Measurements from ENCODE around the gene TPD52L1.
"Not testable (repeated sequence)": the region's sequence is repeated elsewhere in the genome, so short reads cannot be mapped to it uniquely, and the experiment has no call there.

TPD52L1 gene, protein sequence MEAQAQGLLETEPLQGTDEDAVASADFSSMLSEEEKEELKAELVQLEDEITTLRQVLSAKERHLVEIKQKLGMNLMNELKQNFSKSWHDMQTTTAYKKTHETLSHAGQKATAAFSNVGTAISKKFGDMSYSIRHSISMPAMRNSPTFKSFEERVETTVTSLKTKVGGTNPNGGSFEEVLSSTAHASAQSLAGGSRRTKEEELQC

DNA sequence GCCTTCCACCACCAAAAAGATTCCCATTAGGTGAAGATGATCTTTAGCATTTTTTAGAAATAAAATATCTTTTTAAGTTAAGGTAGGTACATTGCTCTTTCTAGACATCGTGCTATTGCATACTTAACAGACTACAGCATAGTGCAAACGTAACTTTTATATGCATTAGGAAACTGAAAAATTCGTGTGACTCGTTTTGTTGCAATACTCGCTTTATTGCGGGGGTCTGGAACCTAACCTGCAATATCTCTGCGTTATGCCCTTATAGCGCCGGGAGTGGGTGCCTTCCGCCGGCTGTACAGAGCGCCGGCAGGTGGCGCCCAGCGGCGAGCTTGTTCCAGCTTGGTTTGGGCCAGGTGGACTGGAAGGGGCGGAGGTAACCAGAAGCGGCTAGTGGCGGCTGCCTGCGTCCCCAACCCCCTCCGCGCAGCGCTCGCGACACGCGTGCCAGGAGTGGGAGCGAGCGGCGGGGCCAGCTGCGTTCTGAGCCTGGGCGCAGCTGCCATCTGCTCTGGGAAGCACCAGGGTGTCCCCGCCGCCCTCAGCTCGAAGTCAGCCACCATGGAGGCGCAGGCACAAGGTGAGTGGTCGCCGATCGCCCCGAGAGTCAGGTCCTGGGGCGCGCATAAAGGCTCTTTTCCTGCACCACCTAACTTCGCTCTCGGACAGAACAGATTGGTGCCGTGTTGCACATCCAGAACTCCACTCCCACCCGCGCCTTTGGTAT lies at the start of gene TPD52L1:
TPD52L1 (plus strand) TSS at position 383 of the 727 bp plus-strand sequence; CDS start at position 562, 179 bp downstream.
- peak; percentile 56 for DNase-seq

DNA sequence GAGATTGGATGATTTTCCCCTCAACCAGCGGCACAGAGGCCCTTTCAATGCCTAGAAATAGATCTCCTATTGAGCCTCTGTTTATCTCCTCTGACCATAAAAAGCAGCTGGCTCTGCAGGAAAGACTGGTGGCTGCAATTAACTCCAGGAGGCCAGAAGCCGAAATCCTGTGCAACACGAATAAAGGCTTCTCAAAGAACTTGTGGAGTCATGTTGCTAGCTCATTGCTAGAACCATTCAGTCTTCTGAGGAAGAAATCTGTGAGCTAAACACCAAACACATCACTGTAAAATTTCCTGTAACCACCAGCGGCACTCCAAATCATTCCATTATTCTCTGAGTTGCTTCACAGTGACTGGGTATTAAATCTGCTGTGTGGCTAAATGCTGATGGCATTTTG lies 49.1 kb upstream of the TPD52L1 start:
- no peak for DNase-seq

DNA sequence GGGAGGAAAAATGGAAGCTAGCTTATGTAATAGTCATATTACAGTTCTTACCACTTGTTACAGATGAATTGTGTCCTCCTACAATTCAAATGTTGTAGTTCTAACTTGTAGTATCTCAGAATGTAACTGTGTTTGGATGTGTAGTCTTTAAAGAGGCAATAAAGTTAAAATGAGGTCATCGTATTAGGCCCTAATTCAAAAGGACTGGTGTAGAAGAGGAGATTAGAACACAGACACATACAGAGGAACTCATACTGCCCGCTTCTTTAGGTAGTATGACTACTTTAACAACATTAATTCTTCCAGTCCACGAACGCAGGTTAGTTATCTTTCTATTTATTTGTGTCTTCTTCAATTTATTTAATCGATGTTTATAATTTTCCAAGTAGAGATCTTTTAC lies 46.5 kb upstream of the TPD52L1 start:
- DNase-seq = no peak

DNA sequence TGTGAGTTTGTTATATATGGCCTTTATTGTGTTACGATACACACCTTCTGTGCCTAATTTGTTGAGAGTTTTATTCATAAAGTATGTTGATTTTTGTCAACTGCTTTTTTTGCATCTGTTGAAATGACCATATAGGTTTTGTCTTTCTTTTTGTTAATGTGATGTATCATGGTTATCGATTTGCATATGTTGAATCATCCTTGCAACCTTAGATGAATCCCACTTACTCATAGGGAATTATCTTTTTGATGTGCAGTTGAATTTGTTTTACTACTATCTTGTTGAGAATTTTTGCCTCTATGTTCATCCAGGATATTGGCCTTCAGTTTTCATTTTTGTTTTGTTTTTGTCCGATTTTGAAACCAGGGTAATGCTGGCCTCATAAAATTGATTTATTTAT lies 45.7 kb upstream of the TPD52L1 start:
- DNase-seq = no peak

DNA sequence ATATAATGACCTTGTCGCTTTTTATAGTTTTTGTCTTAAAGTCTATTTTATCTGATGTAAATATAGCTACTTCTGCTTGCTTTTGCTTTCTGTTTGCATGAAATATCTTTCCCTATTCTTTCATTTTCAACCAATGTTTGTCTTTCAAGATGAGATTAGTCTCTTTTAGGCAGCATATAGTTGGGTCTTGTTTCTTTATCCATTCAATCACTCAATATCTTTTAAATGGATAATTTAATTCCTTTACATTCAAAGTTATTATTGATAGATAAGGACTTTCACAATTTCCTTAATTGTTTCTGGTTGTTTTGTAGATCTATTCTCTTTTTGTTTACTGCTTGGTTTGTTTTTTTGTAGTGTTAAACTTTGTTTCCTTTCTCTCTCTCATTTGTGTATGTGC lies 43.5 kb upstream of the TPD52L1 start:
- no peak for DNase-seq

DNA sequence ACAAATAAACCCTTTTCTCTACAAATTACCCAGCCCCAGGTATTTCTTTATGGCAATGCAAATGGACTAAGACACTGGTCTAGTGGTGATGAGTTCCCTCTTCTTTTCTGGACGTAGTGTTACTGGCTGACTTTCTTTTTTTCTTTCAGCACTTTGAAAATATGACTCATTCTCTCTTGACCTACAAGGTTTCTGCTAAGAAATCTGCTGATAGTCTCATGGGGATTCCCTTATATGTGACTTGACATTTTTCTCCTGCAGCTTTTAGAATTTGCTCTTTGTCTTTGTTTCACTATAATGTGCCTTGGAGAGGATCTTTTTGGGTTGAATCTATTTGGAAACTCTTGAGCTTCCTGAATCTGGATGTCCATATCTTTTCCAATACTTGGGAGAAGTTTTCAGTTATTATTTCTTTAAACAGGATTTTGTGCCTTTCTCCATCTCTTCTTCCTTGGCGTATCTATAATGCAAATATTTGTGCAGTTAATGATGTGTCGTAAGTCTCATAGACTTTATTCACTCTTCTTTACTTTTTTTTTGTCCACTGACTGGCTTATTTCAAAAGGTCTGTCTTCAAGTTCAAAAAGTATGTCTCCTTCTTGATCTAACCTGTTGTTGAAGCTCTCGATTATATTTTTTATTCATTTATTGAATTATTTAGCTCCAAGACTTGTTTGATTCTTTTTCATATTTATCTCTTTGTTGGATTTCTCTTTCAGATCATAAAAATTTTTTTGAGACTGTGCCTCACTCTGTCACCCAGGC lies 42.2 kb upstream of the TPD52L1 start:
- DNase-seq = no peak

DNA sequence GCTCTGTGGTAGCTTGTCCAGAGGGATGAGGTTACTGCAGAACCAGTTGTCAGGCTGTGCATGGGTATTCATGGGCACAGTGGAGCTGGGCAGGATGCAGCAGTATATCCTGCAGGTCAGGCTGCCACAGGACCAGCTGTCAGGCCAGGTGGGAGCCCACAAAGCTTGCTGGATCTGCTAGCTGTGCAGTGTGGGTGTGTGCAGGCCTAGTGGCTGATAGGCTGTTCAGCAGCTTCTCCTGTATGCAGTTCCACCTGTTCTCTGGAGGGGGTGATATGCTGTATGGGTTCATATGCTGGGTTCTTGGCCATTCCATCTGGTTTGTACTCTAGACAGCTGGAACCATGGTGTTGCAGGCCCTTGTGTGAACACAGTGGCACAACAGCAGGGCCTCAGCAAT lies 40.6 kb upstream of the TPD52L1 start:
- no peak for DNase-seq

DNA sequence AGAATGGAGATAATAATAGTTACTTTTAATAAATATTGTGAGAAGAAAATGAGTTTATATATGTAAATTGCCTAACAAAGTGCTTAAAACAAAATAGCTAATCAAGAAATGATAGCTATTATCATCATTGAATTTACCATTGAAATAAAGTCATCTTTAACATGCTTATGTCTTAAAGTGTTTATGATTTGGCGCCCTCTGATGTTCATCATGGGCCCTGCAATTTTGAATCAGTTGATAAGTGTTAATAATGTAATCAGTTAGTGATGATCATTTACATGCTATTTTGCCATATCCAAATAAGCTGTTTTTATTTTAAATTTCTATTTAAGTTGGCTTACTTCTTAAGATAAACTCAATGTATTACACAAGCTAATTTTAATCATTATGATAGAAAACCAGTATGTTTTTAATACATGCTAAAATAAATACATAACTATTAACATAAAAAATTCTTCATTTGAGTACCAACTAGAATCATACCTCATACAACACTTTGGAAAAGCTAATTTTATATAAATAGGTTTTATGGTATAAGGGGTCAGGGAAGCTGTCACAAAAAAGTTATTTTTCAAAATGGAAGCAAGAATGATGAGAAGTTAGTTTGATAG lies 39.2 kb upstream of the TPD52L1 start:
- DNase-seq = peak; percentile 21

DNA sequence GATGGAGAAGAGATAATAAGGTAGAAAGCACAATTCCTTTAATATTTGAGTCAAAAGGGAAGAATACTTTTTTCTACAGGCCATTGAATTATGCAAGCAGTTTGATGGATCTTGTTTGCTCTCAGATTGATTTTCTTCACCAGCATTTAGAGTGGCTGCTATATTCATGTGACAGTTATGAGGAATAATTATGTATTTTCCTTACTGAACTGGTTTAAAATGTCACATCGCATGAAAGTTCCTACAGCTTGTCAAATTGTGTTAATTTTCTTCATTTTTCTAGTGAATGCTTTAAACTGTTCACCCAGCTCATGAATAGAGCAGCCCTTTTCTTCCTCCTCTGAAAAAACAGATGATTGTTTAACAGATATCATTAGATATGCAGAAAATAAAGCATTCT lies 37.4 kb upstream of the TPD52L1 start:
- no peak for DNase-seq

DNA sequence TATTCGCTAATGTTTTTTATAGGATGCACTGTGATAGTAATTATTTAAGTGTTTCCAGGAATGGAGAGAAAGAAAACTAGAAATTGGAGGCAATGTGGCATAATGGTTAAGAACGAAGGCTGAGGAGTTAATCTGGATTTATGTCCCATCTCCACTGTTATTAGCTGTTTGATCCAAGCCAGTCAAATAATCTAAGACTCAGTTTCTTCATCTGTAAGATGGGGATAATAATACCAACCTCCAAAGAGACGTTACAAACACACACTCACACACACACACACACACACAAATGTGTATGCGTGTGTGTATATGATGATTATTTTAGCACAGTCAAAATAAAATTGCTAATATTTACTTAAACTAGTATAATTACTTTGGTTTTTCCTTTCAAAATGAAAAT lies 36.9 kb upstream of the TPD52L1 start:
- no peak for DNase-seq

DNA sequence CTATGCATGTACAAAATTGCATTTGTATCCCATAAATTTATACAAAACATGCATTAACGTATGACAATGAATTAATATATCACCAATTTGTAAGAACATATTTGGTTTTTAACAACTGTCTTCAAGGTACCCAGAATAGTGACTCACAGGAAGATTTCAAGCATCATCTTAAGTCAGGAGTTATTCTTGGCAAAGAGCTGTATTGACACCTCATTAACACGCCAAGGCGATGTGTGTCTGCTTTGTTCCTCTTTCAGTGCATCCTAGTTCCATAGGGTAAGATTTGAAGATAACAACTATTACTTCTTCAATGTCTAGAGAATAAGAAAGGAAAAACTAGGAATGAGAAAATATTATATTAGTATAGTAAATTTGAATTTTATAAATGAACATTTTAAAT lies 35.8 kb upstream of the TPD52L1 start:
- no peak for DNase-seq

DNA sequence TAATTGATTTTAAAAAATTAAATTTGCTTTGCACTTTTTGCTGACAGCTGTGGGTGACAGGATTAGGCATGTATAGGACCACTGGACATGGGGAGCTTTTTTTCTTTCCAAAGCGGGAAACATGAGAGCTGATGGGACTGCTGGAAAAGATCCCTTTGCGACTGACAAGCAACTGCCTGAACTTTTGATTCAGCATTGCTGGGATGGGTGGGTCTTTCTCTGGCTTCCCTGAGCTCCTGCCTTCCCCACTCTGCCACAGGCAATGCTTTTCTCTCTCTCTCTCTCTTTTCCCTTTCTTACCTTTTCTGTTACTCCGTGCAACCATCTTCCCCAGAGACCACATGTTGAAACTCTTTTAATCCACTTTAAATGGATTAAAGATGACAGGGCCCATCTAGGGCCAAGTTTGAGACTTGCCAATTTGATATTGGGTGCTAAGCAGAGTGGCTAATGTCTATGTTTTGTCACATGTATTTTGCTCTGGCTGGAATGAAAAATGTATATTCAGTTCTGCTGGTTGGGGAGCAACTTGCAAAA lies 33.5 kb upstream of the TPD52L1 start:
- no peak for DNase-seq

DNA sequence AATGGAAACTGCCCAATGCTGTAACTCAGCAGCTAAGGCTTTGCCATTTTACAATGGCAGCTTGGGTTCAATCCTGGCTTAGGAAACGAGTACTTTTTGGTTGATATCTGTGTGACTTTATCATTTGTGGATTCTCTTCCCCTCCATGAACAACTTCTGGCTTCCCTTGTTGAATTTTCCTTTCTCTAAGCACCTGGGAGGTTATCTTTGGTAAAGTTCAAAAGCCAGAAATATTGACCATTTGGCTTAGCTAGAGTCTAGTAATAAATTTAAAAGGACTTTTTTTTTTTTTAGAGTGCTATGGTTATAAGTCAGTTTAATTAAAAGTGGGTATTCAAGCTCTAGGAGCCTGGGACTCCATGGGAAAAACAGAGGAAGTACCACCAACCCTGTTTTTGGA lies 31.7 kb upstream of the TPD52L1 start:
- no peak for DNase-seq

DNA sequence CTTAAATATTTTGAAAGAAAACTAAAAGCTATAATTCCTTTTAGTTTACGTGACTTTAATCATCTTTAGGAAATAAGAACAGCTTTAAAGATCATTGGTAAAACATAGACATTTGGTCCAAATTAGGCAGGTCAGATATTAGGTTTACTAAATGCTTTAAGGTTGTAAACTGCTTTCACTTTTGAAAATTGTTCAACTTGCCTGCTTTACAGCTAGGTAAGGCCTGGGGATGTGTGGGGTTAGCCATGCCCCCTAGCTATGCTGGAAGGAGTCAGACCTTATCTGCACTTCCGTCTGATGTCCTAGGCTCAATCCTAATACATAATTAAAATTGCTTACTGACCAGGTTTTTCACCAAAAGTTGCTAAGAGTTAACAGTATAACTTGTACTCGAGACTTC lies 30.5 kb upstream of the TPD52L1 start:
- no peak for DNase-seq

DNA sequence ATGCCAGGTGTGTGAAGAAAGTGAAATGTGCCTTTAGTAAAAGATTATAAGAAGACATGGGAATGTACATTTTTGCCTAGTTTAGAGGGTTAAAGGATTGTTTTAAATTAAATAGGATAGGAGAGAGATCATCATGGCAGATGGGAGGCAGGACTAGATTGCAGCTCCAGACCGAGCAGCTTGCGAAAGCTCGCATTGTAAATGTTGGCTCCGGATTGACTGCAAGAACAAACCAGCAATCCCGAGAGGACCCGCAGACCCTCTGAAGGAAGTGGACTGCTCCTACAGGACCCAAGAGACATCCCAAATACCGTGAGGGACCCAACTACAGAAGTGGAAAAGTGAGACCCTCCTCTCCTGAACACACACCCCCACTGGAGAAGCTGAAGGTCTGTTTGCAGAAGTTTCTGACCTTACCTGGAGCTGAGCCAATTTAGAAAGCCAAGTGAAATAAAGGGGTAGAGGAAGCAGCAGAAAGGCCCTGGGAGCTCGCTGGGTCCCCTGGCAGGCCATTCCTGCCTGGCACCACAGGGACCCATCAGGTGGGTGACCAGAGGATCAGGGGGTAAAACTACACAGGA lies 30.0 kb upstream of the TPD52L1 start:
- no peak for DNase-seq

DNA sequence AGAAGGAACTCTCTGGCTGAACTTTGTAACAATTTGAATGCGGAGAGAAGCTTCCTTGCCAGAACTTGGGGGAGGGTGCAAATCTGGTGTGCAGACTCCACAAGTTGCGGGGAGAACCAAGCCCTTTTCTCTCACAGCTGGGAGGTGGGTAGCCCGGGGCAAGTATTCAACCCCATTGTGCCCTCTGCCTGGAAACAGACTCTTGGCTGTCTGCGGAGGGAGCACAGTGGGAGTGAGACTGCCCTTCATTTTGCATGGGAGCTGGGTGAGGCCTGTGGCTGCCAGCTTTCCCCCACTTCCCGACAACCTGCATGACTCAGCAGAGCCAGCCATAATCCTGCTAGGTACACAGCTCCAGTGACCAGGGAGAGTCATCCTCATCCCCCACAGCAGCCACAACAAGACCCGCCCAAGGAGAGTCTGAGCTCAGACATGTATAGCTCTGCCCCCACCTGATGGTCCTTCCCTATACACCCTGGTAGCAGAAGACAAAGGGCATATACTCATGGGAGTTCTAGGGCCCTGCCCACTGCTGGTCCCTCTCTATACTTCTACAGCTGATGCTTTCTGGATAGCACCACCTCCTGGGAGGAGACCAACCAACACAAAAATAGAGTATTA lies 29.4 kb upstream of the TPD52L1 start:
- no peak for DNase-seq

DNA sequence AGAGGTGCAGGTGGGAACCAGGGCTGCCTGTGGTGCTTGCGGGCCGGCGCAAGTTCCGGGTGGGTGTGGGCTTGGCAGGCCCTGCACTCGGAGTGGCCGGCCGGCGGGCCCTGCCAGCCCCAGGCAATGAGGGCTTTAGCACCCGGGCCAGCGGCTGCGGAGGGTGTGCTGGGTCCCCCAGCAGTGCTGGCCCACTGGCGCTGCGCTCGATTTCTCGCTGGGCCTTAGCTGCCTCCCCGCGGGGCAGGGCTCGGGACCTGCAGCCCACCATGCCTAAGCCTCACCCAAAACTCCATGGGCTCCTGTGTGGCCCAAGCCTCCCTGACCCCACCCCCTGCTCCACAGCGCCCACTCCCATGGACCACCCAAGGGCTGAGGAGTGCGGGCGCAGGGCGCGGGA lies 27.7 kb upstream of the TPD52L1 start:
- not testable (repeated sequence) for DNase-seq

DNA sequence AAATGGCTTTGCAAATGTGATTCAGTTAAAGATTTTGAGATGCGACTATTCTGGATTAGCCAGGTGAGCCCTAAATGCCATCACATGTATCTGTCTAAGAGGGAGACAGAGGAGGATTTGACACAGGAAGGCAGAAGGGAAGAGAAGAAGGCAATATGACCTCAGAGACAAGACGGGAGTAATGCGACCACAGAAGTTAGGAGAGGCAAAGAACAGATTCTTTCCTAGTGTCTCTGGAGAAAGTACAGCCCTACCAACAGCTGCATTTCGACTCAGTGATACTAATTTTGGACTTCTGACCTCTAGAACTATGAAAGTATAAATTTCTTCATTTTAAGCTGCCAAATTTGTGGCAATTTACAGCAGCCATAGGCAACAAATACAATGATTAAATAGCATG lies 24.2 kb upstream of the TPD52L1 start:
- no peak for DNase-seq

DNA sequence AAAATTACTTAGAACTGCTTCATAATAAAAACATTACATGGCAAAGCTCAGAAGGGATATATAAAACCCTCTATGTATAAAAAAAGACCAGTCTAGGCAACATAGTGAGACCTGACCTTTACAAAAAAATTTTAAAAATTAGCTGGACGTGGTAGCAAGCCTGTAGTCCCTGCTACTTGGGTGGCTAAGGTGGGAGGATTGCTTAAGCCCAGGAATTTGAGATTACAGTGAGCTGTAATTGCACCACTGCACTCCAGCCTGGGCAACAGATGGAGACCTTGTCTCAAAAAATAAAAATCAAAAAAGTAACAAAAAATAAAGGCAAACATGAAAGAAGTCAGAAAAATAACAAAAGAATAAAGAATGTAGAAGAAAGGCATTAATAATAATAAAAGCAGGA lies 21.5 kb upstream of the TPD52L1 start:
- no peak for DNase-seq

DNA sequence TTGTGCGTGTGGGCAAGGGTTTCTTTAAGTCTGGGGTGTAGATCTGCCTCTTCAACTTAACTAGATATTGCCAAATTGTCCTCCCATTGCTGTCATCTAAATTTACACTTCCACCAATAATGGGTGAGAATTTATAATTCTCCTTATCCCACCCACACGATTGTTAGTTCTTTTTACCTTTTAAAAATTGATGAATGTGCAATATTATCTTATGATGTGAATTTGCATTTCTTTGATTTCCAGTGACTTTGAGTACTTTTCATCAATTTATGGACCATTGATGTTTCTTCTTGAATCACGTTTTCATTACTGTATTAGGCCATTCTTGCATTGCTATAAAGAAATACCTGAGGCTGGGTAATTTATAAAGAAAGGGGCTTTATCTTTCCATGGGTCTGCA lies 17.2 kb upstream of the TPD52L1 start:
- DNase-seq = no peak

DNA sequence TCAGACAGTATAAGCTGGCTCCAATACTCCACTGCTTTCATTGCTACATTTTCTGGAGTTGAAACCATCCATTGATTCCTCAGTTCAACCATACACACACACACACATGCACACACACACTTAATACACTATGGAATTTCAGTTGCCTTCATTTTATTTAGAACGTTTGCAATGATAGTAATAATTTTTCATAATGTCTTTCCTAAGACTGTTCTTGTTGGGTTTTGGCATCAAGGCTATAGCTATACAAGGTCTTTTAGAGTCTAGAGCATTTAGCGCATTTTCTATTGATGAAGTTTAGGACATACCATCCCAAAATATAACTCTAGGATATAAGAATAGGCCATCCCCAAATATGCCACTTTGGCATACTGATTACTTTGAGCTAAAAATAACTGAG lies 15.5 kb upstream of the TPD52L1 start:
- DNase-seq = no peak

DNA sequence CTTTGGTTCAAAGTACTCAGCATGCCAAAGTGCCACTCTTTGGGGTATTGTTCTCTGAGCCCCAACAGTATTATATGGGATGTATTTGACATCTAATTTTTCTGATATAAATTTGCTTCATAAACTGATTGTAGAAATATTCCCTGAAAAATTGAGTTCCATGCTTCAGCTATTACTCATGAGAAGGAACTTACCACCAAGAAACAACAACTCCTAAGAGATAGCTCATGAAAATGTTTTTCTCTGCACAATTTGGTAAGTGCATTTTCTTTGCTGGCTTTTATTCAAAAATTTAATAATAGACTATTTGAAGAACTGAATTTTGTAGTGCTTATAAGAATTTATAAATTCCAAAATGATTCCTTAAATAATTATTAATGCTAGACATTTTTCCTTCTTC lies 12.8 kb upstream of the TPD52L1 start:
- no peak for DNase-seq

DNA sequence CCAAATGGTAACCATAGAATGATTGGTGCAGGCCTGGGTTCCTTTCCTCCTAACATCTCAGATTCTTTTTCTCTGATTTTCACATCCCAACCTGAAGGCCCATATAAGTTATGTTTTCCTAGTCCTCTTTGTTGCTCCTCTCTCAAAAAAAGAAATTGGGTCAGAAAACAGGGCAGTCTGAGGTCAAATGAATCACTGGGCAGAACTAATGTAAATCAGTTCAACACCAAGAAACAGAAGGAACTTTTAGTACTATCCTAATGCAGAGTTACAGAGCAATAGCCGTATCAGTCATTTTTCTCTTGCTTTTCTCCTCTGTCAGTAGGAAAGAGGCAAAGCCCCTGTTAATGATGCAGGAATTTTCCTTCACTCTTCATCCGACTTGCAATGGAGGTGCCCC lies 11.0 kb upstream of the TPD52L1 start:
- DNase-seq = no peak

Data from stimulated activated CD4-positive, alpha-beta T cell treated with anti-CD3 and anti-CD28 coated beads, Interleukin-12 subunit alpha, Interleukin-12 subunit beta, amount 100 ng/mL, for 4 hours (primary cell).